M059J (cell line): ENCODE measurements around the gene NPAS3. TPM values are rescaled to one million over a fixed set of nuclear protein-coding genes. Genes with fewer than 3 reads are reported as not detected.

ENCODE experiments used
- DNase-seq: peaks from one replicate; pipeline ENCODE4 v3.0.0-alpha.2; 2012; ENCODE audit warnings: low read depth
- total RNA-seq: library from RNA; depleted of rRNA; stranded (reverse); fragments of >200 nt; shearing (Covaris generic); gene quantifications from 2 replicates; pipeline ENCODE4 v1.2.3, GENCODE V29; 2014

The NPAS3 gene
- total RNA-seq, 1 experiment from 2014 or later: 2.7 TPM

DNA sequence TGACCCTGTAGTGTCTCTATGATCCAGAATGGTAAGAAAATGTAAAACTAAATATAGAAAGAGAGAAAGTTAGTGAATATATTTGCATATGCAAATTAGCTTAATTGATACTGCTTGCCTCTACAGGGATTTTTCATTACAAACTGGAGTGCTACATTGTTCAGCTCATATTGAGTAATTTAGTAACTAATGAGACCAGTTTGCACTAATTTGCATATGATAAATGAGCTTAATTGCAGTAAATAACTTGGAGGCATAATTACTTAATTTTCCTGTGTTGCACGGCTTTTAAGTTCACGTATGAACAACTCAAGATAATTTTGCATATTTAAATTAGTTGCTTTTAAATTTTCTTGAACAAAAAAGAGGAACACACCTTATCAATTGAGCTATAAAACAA lies 436.5 kb downstream of the NPAS3 start:
- DNase-seq: no peak

DNA sequence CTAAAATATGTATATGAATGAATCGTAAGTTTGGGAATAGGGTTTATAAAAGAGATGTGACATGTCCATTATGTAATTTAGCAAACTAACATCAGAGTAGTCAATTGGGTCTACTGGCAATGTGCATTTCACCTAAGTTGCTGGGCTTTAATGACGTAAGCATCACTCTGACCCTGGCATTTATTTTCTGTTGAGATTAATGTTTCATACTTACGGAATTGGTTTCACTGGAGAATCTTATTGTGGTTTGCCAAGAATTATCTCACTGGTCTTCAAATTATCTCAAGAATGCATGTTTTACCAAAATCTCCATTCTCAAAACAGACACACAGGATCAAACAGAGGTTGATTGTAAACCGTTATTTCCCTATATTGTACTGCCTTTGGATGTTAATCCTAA lies 437.1 kb downstream of the NPAS3 start:
- DNase-seq: peak; percentile 16

DNA sequence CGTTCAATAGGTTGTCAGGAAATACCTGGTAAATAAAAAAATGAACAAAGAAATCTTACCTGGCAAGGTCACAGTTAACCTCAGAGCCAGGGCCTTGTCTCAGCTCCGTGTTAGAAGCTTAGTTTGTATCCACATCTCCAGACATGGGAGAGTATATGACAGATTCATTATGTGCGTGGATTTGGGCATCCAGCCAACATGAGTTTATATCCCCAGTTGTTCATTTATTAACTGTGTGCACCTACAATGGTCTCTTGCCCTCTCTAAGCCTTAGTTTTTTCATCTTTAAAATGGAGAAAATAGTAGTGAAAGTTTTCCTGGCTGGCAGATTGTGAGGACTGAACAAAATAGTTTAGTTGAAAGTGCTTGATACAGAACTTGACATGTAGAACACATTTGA lies 437.8 kb downstream of the NPAS3 start:
- no peak for DNase-seq

DNA sequence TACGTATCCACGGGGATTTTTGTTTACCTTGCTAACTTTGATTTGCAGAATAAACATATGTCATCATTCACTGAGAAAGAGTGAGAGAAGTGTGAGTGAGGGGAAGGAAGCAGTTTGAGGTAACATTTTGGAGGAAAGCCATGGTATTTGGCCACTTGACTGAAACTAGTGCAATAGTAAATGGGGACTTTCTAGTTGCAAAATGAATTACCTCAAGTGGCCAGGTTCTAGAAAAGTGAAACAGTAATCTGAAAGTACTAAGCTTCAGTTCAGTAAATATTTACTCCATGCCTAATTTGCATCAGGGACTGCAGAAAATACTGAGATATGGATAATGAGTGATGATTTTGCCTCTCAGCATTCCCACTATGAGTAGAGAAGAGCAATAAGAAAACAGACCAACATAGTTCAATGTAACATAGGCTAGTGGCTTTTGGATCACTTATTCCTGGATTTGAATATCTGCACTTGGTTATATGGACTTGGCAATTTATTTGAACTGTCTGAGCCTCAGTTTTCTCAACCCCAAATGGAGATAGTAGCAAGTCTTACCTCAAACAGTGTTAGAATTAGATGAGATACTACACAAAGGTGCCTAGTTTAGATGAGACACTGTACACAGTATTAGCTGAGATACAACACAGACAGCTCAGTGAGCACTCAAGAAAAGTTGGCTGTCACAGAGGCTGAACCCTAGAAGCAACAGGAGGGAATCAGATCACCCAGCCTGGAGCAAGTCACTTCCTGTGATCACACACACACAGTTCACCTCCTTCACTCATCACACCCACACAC lies 439.1 kb downstream of the NPAS3 start:
- peak; percentile 26 for DNase-seq

DNA sequence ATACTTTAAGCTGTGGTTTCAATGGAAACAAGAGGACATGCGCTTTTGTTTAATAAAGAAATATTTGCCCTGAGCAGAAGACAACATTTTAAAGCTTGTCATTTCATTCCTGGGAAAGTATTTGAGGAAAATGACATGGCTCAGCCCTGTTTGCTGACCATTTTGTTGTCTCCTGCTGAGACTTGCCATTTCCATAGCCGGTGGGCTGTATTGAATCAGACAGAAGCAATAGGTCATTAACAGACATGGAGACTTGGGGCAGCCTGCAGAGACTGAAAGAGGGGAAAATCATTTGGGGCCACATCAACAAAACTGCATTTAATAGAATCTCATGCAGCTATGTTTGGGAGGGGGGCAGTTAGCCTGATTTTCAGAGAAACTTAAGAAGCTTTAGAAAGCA lies 443.0 kb downstream of the NPAS3 start:
- no peak for DNase-seq

DNA sequence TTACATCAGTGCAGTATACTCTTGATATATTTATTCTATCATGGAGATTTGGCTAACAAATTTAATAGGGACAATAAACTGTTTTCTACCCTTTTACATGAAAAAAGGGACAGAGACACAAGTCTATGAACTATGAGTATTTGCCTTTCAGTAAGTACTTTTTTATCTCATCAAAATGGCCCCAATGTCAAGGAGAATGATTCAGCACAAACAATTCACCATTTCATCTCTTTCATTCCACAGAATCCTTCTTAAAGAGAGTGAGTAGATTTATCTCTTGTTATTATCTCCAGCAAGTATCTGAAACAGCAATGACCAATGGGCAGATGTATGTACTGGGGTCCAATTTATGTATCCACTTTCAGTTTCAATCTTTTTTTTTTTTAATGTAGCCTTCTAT lies 447.5 kb downstream of the NPAS3 start:
- DNase-seq: no peak

DNA sequence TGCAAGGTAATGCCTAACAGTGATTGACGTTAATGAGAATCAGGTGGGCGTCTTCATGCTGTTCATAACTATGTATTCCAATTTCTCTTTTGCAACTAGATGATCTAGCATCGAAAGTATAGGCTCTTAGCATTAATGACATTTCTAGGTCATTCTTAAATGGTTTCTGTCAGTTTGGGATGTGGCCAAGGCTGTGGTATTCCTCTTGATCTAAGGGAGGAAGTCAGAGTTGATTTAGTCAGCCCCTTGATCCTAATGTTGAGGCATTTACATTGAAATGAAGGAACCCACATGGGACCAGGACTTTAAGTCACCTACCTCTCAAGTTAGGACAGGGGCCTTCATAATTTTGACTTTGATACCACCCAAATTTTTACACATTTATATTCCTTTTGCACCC lies 448.1 kb downstream of the NPAS3 start:
- peak; percentile 48 for DNase-seq

DNA sequence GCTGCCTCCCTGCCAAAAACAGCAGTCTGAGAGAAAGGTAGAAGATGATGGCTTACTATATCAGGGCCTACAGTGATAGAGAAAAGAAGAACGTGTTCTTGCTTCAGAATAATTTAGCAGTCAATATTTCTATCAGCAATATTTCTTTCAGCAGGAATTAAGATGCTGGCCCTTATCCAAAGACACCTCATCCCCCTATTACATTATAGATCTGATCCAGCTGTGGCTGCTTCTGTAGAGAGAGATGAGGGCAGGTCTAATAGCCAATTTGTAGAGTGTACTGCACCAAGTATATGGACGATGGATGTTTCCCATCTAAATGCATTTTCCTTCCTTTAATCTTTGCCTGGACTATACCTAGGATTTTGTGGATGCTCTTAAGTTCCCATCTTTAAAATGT lies 451.7 kb downstream of the NPAS3 start:
- no peak for DNase-seq

DNA sequence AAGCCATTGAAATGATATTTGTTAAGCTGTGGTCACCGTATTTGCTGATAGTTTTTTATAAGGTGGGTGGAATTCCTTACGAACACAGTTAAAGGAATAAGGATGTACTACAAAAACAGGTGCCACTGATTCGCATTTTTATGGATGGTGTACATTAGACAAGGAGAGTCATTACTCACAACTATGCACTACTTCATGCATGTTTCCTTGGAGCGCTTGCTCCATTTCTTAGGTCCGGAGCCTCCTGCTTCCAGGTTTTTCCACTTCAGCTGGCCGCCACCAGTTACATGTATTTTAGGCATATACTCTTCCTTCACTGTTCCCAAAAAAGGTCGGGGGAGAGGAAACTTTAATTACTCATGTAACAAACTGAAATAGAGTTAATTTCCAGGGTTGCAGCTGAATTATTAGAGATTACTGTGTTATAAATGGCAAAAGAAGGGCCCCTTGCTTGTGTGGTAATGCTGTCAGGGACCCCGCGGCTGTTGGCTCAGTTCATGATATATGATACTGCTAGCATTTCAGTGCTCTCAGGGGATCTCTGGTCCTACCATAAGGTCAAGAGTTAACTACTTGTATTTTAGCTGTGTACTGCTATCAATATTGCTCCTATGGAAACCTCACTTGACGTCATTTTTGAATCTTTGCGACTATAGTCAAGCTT lies 454.7 kb downstream of the NPAS3 start:
- DNase-seq: no peak

DNA sequence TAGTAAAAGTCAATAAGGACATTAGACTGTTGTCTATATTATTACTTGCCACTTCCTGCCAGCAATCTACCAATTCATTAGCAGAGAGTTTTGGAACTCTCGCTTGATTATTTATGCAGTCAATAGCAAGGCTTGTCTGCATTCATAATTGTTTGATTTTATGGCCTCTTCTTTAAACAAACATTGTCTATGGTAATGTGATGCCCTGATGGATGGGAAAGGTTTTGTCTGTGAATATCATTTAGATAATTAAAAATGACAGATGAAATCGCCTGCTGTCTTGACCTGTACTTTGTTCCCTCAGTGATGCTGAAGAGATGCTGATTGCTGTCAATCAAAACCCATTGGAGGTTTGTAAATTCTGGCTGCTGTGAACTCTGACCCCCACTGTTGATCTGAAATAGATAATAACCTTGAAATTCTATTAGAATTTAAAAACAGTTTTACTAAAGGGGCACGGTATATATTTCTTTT lies 455.3 kb downstream of the NPAS3 start:
- no peak for DNase-seq

DNA sequence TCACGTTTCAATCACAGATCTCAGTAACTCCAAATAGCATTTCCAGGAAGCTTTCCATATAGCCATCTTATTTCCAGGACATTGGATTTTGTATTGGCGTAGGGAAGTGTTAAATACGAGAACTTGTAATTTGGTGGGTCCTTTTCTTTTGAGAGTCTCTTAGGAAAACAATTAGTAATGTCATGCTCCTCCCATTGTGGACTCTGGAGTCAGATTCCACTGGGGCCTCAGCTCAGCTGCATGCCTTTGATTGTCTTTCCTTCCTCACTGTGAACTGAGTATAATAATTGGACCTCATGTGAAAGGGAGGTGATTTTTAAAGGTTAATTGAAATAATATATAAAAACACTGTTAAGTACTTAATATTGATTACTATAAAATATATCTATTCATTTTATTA lies 462.6 kb downstream of the NPAS3 start:
- no peak for DNase-seq

DNA sequence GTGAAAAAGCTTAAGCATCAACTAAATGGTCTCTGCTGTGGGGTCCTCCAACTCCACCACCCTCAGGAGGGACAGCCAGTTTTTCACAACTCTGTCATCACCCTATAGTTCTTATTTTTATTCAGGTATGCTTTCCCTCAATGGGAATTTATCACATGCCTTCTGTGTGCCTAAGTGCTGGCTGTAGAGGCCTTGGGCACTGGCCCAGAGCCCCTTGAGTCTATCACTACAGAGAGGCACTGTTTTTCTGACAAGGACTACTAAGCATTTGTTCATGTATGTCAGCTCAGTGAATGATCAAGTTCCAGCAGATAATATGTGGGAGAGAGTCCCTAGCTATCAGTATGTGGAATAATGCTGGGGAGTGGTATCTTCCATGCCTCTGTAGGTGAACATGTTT lies 463.9 kb downstream of the NPAS3 start:
- DNase-seq: no peak

DNA sequence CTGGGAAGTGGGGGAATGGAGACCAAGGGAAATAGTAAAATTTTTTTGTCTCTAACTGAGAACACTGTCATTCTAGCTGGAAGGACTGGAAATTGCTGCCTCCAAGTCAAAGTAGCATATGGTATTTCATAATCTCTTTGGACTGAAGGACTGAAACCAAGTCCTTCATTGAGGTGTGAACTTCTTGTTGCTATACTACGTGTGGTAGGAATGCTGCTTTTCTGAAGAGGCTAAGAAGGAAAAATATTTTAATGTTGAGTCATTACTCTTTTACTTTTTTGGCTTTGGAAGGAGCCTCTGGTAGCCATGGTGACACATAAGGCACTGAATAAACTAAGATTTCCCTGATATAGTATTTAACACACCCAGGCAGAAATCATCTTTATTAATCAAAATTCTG lies 465.4 kb downstream of the NPAS3 start:
- peak; percentile 94 for DNase-seq

DNA sequence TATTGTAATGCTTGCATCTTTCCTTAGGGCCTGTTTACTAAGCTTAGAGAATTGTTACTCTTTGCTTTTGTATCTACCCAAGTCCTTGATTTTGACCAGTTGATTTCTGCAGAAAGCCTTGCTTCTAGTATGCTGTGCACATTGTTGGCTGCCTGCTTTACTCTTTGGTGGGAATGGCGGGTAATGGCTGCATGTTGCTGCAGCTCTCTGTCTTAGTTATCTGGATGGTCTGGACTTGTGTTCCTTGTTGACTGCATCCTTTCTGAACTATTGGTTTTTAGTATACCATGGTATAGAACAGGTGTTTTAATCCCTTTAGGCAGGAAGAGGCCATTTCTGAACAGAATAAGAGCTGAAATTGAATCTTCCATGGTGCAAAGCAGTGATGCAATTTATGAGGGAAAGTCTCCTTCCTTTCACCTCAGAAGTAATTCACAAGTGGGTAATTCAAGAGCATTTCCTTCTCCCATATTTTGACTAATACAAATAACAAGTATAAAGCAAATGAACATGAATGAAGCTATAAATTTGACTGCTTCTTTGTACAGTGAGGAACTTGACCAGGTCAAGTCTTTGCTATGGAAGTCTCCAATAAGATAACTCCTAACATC lies 466.4 kb downstream of the NPAS3 start:
- no peak for DNase-seq

DNA sequence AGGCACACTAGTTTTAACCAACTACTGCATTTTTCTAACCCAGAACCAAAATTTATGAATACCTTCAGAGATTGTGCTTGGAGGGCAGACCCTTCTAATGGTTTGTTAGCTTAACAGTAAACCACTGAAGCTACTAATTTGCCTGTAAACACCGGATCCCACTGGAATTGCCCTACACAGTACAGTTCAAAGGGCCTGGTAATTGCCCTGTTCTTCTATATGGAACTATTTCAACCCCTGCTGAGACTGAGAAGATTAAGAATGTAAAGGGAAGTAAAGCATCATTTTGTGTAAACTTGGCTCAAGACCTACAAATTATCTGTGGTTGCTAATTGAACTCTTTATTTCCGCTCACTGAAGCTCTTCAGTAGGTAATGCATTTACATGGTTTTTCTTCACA lies 468.1 kb downstream of the NPAS3 start:
- no peak for DNase-seq

DNA sequence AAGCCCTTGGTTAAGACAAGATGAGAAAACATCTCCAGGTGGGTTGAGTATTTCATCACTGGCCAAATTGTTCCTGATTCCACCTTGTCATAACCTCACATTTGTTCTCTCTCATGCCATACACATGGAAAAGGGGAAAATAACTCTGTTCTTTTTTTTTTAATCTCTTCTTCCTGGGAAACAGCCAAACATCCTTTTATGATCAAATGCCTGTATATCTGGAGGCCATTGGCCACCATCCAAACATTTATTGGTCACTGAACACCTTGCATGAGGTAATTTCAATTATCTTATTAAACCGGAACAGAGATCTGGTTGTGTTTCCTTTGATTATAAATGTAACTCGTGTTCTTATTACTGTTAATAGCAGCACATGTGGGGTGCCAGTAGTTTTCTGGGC lies 469.6 kb downstream of the NPAS3 start:
- DNase-seq: peak; percentile 41

DNA sequence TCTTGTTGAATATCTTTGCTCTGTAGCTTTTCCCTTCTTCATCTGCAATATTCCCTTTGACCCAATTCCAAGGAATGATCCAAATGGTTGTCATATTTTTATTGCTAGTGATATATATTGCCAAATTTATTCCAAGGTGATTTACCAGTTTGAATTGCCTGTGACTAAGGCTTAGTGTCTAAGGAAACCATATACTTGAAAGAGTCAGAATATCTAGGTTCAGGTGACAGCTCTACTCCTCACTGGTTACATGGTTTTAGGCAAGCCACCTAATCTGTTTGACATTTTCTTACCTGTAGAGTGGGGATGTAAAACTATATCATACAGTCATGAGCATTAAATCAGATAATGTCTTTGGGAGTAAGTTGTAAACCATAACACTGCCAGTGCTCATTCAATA lies 473.8 kb downstream of the NPAS3 start:
- no peak for DNase-seq

DNA sequence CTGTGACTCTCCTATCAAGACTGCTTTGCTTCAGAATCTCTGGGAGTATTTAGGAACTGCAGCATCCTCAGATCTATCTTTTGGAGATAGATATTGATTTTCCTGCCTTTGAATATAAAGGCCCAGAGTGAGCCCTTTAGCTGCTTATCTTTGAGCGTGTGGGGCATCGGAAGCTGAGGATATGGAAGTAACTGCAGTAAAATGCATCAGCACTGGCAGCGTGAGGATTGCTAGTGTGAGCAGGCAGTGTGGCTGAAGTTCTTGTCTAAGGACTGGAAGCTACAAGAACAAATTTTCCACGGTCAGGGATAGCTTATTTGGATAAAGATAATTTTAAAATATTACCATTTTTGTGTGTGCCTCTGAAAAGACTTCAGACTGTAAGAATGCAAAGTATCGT lies 474.7 kb downstream of the NPAS3 start:
- no peak for DNase-seq

DNA sequence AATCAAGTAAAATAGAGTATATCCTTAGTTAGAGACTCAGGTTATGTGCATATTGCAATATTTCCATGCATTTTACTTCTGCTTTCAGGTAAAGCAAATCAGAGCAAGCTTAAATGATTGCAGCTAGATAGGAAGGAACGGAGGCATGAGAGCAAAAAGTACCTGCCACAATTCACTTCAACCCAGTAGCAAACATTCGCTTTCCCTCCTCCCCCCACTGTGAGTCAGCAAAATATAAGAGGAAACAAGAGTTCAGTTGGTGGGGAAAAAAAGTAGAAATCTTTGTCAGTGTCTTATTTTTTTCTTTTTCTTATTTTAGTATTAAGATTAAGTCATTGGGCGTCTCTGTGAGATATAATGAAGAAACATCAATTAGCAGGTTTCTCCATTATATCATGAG lies 475.4 kb downstream of the NPAS3 start:
- DNase-seq: peak; percentile 27

DNA sequence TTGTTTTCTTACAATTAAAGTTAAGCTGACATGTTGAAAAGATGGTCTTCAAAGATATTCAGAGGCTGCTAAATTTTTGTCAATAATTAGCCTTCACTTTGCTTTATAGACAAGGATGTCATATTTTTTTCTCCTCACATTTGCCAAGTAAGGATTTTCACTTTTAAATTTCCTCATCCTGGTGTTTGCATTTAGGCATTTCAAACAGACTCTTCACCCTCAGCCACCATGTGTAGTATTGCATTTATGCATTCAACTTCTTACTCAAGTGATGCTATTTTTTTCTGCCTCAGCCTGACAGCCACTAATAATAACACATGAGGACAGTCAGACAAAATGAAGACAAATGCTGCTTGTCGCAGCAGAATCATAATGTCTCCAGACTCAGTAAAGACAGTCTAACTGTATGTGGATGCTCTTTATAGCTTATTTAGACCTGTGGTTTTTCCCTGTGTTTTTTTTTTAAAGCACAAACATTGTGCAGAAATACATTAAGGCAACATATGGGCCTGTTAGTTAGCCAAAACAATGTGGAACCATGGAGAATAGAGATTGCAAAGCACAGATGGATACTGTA lies 481.5 kb downstream of the NPAS3 start:
- DNase-seq: no peak

DNA sequence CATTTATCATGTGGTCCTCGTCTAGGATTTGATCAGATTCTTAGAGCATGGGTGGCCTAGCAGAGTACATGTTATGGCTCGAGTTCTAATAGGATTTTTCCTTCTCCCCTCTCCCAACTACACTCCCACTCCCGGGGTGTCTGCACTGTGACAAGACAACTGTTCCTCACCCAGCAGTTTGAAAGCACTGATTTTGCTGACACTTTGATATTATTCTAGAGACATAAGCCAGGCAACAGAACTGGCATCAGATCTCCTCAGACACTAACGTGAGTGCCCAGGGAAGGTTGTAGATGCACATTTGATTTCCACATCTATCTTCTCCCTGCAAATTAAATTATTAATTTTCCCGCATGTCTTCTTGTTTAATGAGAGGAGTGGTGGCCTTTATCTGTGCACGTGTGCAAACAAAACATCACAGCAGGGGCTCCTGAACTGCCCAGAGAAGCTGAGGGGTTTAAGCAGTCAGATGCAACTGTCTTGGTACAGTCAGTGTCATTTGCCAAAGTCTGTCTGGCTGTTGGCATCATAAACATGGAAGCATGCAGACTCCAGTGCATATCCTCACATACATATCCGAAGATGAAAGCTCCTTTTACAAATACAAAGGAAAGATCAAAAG lies 491.8 kb downstream of the NPAS3 start:
- no peak for DNase-seq

DNA sequence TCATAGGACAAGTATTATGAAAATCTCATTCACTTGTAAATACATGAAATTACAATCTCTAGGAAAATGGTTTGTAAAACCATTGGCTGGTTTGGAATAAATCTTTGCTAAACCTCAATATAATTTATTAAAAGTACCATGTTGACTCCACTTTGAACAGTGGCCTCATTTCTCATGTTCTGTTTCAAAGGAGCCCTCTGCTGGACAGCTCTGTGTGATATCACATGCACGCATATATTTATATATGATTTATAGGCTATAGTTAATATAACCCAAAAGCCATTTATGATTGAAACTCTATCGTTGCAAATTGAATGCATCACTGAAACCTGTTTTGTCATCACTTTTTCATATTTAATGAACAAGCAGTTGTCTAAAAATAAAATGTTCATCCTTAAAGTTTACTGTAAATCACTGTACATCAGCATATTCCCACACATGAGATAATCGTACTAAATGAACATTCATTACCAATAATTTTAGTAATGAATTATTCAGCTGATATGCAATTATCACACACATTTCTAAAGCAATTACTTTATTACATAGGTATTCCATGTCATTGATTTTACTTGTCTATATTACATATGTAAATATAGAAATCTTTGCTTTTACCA lies 493.8 kb downstream of the NPAS3 start:
- peak; percentile 41 for DNase-seq
